Keratinocyte (primary cell): ENCODE measurements around the gene SMIM20. TPM values are rescaled to one million over a fixed set of nuclear protein-coding genes. Genes with fewer than 3 reads are reported as not detected.

Experiments
- DNase-seq: peaks from one replicate; pipeline ENCODE4 v3.0.0-alpha.2; 2011; ENCODE audit warnings: low read depth, missing footprints, low spot score
- FAIRE-seq: peaks from 2 replicates; lab custom pipeline; 2011; peaks lifted over from hg19 to GRCh38; lab: Jason Lieb, UNC
- H2AFZ ChIP-seq: 2 replicates; pipeline ENCODE4 v1.6.0; 2012; ENCODE audit warnings: low read length, control low read depth, inconsistent platforms; ENCODE audit not compliant: control insufficient read depth
- H3K27ac ChIP-seq: 2 replicates; pipeline ENCODE4 v1.5.1; 2011; ENCODE audit warnings: low read length; ENCODE audit not compliant: control insufficient read depth, insufficient read depth
- H3K27me3 ChIP-seq: 3 replicates; pipeline ENCODE4 v1.6.0; 2011; ENCODE audit warnings: low read length; ENCODE audit not compliant: control insufficient read depth, insufficient read depth; ENCODE audit errors: extremely low read depth
- H3K36me3 ChIP-seq, 2 experiments: 2 replicates in 1 of 2; 3 replicates in 1 of 2; pipeline ENCODE4 v1.5.1; 2011; ENCODE audit warnings: low read length in 2 of 2, mild to moderate bottlenecking in 1 of 2; ENCODE audit not compliant: control insufficient read depth in 2 of 2, insufficient read depth in 2 of 2; ENCODE audit errors: extremely low read depth in 1 of 2
- H3K4me1 ChIP-seq: 3 replicates; pipeline ENCODE4 v1.5.1; 2011; ENCODE audit warnings: low read length; ENCODE audit not compliant: control insufficient read depth, insufficient read depth; ENCODE audit errors: extremely low read depth
- H3K4me2 ChIP-seq: 3 replicates; pipeline ENCODE4 v1.6.0; 2011; ENCODE audit warnings: low read depth, low read length; ENCODE audit not compliant: control insufficient read depth, insufficient read depth; ENCODE audit errors: extremely low read depth
- H3K4me3 ChIP-seq, 3 experiments: fragments of 200-600 bp in 1 of 3; sonication (generic) in 1 of 3; 2 replicates in 2 of 3; 3 replicates in 1 of 3; pipeline ENCODE4 v1.5.1; 2011 to 2016; ENCODE audit warnings: low read length in 3 of 3, mild to moderate bottlenecking in 3 of 3, control low read depth in 2 of 3, inconsistent platforms in 1 of 3, low read depth in 1 of 3, mixed read lengths in 1 of 3, mixed run types in 1 of 3, moderate library complexity in 1 of 3; ENCODE audit not compliant: control insufficient read depth in 2 of 3, insufficient read depth in 2 of 3; ENCODE audit errors: extremely low read depth in 1 of 3
- H3K79me2 ChIP-seq: 2 replicates; pipeline ENCODE4 v1.6.0; 2012; ENCODE audit warnings: low read length; ENCODE audit not compliant: control insufficient read depth, insufficient read depth
- H3K9ac ChIP-seq: 3 replicates; pipeline ENCODE4 v1.6.0; 2011; ENCODE audit warnings: low read length; ENCODE audit not compliant: control insufficient read depth, insufficient read depth; ENCODE audit errors: extremely low read depth
- H3K9me1 ChIP-seq: 3 replicates; pipeline ENCODE4 v1.6.0; 2011; ENCODE audit warnings: low read length; ENCODE audit not compliant: control insufficient read depth, insufficient read depth; ENCODE audit errors: extremely low read depth
- H3K9me3 ChIP-seq: 2 replicates; pipeline ENCODE4 v1.5.1; 2012; ENCODE audit warnings: low read depth, low read length; ENCODE audit not compliant: control insufficient read depth
- H4K20me1 ChIP-seq: 3 replicates; pipeline ENCODE4 v1.6.0; 2011; ENCODE audit warnings: low read length; ENCODE audit not compliant: control insufficient read depth, insufficient read depth; ENCODE audit errors: extremely low read depth
- CTCF ChIP-seq, 3 experiments: IDR thresholded peaks in 1 of 3; conservative IDR thresholded peaks in 1 of 3; optimal IDR thresholded peaks in 1 of 3; 2 replicates in 2 of 3; 3 replicates in 1 of 3; pipeline versions ENCODE3 to v1.5.1; 2011; ENCODE audit warnings: low read length in 3 of 3, mild to moderate bottlenecking in 3 of 3, moderate library complexity in 2 of 3, control low read depth in 1 of 3, inconsistent platforms in 1 of 3; ENCODE audit not compliant: insufficient read depth in 2 of 3; ENCODE audit errors: extremely low read depth in 1 of 3
- EZH2 ChIP-seq: IDR thresholded peaks from one replicate; pipeline ENCODE4 v1.6.1; 2012; ENCODE audit warnings: inconsistent platforms, mild to moderate bottlenecking, low read length, moderate library complexity
- dilution Hi-C: fragments of 300-500 bp; cut with MboI; formaldehyde crosslinking; loops from one replicate; pipeline ENCODE4 v1.7.0; 2020; ENCODE audit warnings: low sequenced_read_pairs; ENCODE audit not compliant: extremely low pct_ligation_motif_present
- polyA plus RNA-seq, 5 experiments: library from polyadenylated mRNA; depleted of rRNA in 3 of 5; stranded (reverse) in 3 of 5; stranded (forward) in 1 of 5; unstranded in 1 of 5; fragments of >200 nt; gene quantifications; 1 replicate in 1 of 5; 2 replicates in 3 of 5; 3 replicates in 1 of 5; pipeline versions ENCODE4 v1.2.1 to v1.2.3, GENCODE V29; 2011 to 2012; ENCODE audit warnings: missing spikeins in 2 of 5, low read depth in 1 of 5, low replicate concordance in 1 of 5

The SMIM20 gene
- polyA plus RNA-seq, 1 donor (not counting 4 experiments of a cell fraction or from before 2014, with no cell fraction given): 29.5 TPM

- no peaks in the 10 kb centered on the region for H3K27me3 ChIP-seq
- no peaks in the 10 kb centered on the region for H3K9me3 ChIP-seq
- no peaks in the 10 kb centered on the region for H3K36me3 ChIP-seq
- H3K79me2 ChIP-seq: no peaks in the 10 kb centered on the region
- no peaks in the 10 kb centered on the region for H4K20me1 ChIP-seq
- H3K27ac ChIP-seq: no peak overlapping the region
- H3K4me2 ChIP-seq: no peak overlapping the region
- dilution Hi-C loops: no loop called here
- no peaks in the 10 kb centered on the region for H3K9me1 ChIP-seq
- H3K9ac ChIP-seq: no peak overlapping the region
- no peaks in the 10 kb centered on the region for H3K4me1 ChIP-seq
- H2AFZ ChIP-seq: no peak overlapping the region
- DNase-seq (no peak), FAIRE-seq (no peak)
- H3K4me3 ChIP-seq: no peak overlapping the region
- no peak for TF ChIP-seq EZH2
- TF ChIP-seq CTCF (optimal IDR thresholded peaks at IDR 0.05 in 1 of 3, IDR thresholded peaks at IDR 0.05 in 1 of 3, conservative IDR thresholded peaks at IDR 0.05 in 1 of 3; ENCODE audit: extremely low read depth in 1 of 3, insufficient read depth in 2 of 3, low read length in 3 of 3): no peak
Observed at GRCh38 chr4:25937801-25938200, 23.8 kb downstream of the SMIM20 start.

GRCh38 chr4:25938366-25938765 lies 24.3 kb downstream of the SMIM20 start:
- Histone ChIP-seq H2AFZ (no peak overlapping the region), H3K9me1 (no peaks in the 10 kb centered on the region), H4K20me1 (no peaks in the 10 kb centered on the region), H3K27ac (no peak overlapping the region), H3K79me2 (no peaks in the 10 kb centered on the region), H3K36me3 (no peaks in the 10 kb centered on the region), H3K4me1 (no peaks in the 10 kb centered on the region), H3K4me3 (no peak overlapping the region), H3K4me2 (no peak overlapping the region), H3K9me3 (no peaks in the 10 kb centered on the region), H3K27me3 (no peaks in the 10 kb centered on the region), H3K9ac (no peak overlapping the region)
- FAIRE-seq: no peak
- dilution Hi-C loops: no loop called here
- DNase-seq: no peak
- no peak for TF ChIP-seq CTCF (optimal IDR thresholded peaks at IDR 0.05 in 1 of 3, IDR thresholded peaks at IDR 0.05 in 1 of 3, conservative IDR thresholded peaks at IDR 0.05 in 1 of 3; ENCODE audit: extremely low read depth in 1 of 3, insufficient read depth in 2 of 3, low read length in 3 of 3)
- TF ChIP-seq EZH2: no peak
